SU-DHL-6 (cell line): Measurements from ENCODE around the gene CRPPA.
"Not testable (repeated sequence)": the region's sequence is repeated elsewhere in the genome, so short reads cannot be mapped to it uniquely, and the experiment has no call there.

Experiments used
- CTCF ChIP-seq: fragments of 200-600 bp; sonication (generic); IDR thresholded peaks from one replicate; pipeline ENCODE4 v1.5.1; 2017; ENCODE audit warnings: antibody characterized with exemption, mild to moderate bottlenecking, low read length, moderate library complexity; ENCODE audit not compliant: insufficient read depth, poor library complexity, severe bottlenecking
- EZH2phosphoT487 ChIP-seq: fragments of 200-600 bp; sonication (generic), shearing (Covaris generic); conservative IDR thresholded peaks from 2 replicates; pipeline ENCODE4 v1.6.1; 2018; ENCODE audit warnings: mild to moderate bottlenecking, antibody characterized with exemption, low read length, moderate library complexity, mixed read lengths

- TF ChIP-seq CTCF, EZH2phosphoT487: not testable (repeated sequence)
These were observed 22.5 kb upstream of the CRPPA start for GRCh38 chr7:16443871-16444270.
